ENCODE results near the gene CDK6. TPM values are rescaled to one million over a fixed set of nuclear protein-coding genes. Genes with fewer than 3 reads are reported as not detected.

The CDK6 gene
- total and polyA plus RNA-seq, 2 of the 8 experiments (the other 6 are each of a cell fraction or from before 2014, with no cell fraction given), result 5.9 to 18.9 TPM

DNA sequence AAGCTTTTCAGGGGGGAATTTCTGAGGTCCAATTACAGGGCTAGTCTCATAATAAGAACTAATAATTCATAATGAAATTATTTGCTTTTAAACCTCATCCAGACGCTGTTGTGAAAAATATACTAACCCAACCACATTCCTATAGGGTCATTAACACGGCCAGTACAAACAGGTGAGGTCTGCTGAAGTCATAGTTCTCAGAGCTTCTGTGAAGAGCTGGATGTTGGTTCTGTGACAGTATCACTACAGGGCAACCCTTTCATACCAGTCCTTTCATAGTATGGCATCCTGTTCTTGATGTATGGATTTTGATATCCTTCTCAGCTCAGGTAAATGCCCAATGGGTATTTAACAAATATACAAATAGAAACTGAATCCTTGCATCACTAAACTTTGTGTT, 183.8 kb downstream of the CDK6 start:
- Histone ChIP-seq H3K9ac (replicated peaks in 1 of 4; ENCODE audit: extremely low read depth in 1 of 4, low read depth in 3 of 4, low read length in 3 of 4) (no peak overlapping the region), H2AFZ (ENCODE audit: low read length) (no peak overlapping the region), H2BK5ac (ENCODE audit: low read depth, low read length) (no peak overlapping the region), H2BK12ac (ENCODE audit: low read depth, low read length) (no peak overlapping the region), H3K36me3 (ENCODE audit: control insufficient read depth in 2 of 4, insufficient read depth in 4 of 4, low read length in 3 of 4) (no peaks in the 10 kb centered on the region), H3K4me1 (replicated peaks in 1 of 4; ENCODE audit: control insufficient read depth in 3 of 4, insufficient read depth in 4 of 4, low read length in 3 of 4) (no peaks in the 10 kb centered on the region), H4K20me1 (replicated peaks in 1 of 2; ENCODE audit: control insufficient read depth in 1 of 2, insufficient read depth in 2 of 2, low read length in 2 of 2) (no peaks in the 10 kb centered on the region), H3K79me1 (ENCODE audit: low read depth, low read length) (no peaks in the 10 kb centered on the region), H3K4ac (replicated peaks; ENCODE audit: insufficient read length, low read depth, low read length) (no peak overlapping the region), H3K4me3 (ENCODE audit: extremely low read depth in 1 of 4, insufficient read depth in 2 of 4, low read depth in 3 of 4, low read length in 4 of 4) (no peak overlapping the region), H3K79me2 (ENCODE audit: control insufficient read depth in 1 of 2, insufficient read depth in 2 of 2, low read length in 2 of 2) (no peaks in the 10 kb centered on the region), H3K56ac (replicated peaks; ENCODE audit: insufficient read length, low read depth, low read length) (no peak overlapping the region), H2BK15ac (ENCODE audit: low read length) (no peak overlapping the region), H3K9me3 (ENCODE audit: insufficient read depth in 2 of 2, low read depth in 1 of 2, low read length in 1 of 2) (no peaks in the 10 kb centered on the region), H2BK20ac (ENCODE audit: low read length) (no peak overlapping the region), H4K91ac (replicated peaks; ENCODE audit: insufficient read length, low read length) (no peak overlapping the region), H3K23ac (ENCODE audit: insufficient read length) (no peak overlapping the region), H3K23me2 (ENCODE audit: low read depth, low read length) (no peaks in the 10 kb centered on the region), H4K5ac (ENCODE audit: insufficient read length, low read depth, low read length) (no peak overlapping the region), H4K8ac (ENCODE audit: extremely low read depth, insufficient read depth, low read length) (no peak overlapping the region), H3K4me2 (ENCODE audit: insufficient read depth in 1 of 2, low read depth in 2 of 2, low read length in 2 of 2) (no peak overlapping the region), H3K18ac (ENCODE audit: extremely low read depth, low read length) (no peak overlapping the region), H3K14ac (ENCODE audit: insufficient read length) (no peak overlapping the region), H2AK5ac (ENCODE audit: low read depth, low read length) (no peak overlapping the region), H3K27me3 (replicated peaks in 1 of 4; ENCODE audit: control insufficient read depth in 3 of 4, extremely low read depth in 1 of 4, insufficient read depth in 3 of 4, low read length in 3 of 4) (no peaks in the 10 kb centered on the region), H2BK120ac (replicated peaks; ENCODE audit: low read depth, low read length) (no peak overlapping the region), H3K27ac (ENCODE audit: low read depth, low read length) (no peak overlapping the region)
- ChIA-PET CTCF (ENCODE audit: partially characterized antibody) (interaction anchor here (1.4 kb wide), 1 partner anchor 14 kb away, joined by 4 read pairs; no protein-coding TSS in a partner anchor), POLR2A (ENCODE audit: partially characterized antibody) (no interaction called here)
- no peak for DNase-seq (ENCODE audit: low read depth in 1 of 2, low spot score in 2 of 2)
- WGBS, 2 experiments (ENCODE audit: extremely low coverage in 1 of 2, insufficient coverage in 1 of 2, insufficient read length in 1 of 2, insufficient replicate concordance in 2 of 2, low coverage in 1 of 2, low lambda C conversion rate in 2 of 2, missing lambda C conversion rate in 1 of 2), result 69% methylated on average over 2 of the region's 2 CpGs; no CpG with 5 or more reads in 1 of the 2 experiments
- FAIRE-seq, result no peak
- TF ChIP-seq CREB1 (IDR thresholded peaks at IDR 0.05) (no peak), TAF1 (IDR thresholded peaks at IDR 0.05; ENCODE audit: low read depth, low read length) (no peak), SAP30 (IDR thresholded peaks at IDR 0.05; ENCODE audit: insufficient read depth, insufficient replicate concordance, low read length) (no peak), POU5F1 (IDR thresholded peaks at IDR 0.05; ENCODE audit: low read depth, low read length) (no peak), RXRA (IDR thresholded peaks at IDR 0.05; ENCODE audit: insufficient read depth, low read depth, low read length) (no peak), PHF8 (conservative IDR thresholded peaks at IDR 0.05; ENCODE audit: low read depth, low read length) (no peak), HDAC2 (IDR thresholded peaks at IDR 0.05; ENCODE audit: borderline replicate concordance in 1 of 2, low read depth in 2 of 2, low read length in 2 of 2) (no peak), CBX8 (IDR thresholded peaks at IDR 0.05; ENCODE audit: borderline replicate concordance, low read depth, low read length) (no peak), CEBPB (IDR thresholded peaks at IDR 0.05; ENCODE audit: low read depth, low read length) (no peak), TCF12 (IDR thresholded peaks at IDR 0.05; ENCODE audit: low read depth, low read length) (no peak), YY1 (IDR thresholded peaks at IDR 0.05; ENCODE audit: low read depth, low read length) (no peak), BRCA1 (IDR thresholded peaks at IDR 0.05; ENCODE audit: low read depth, low read length) (no peak), TAF7 (optimal IDR thresholded peaks at IDR 0.05; ENCODE audit: borderline replicate concordance, low read depth, low read length) (no peak)

All from H1 (cell line).